ENCODE results near the gene FRK.

Gene FRK

DNA sequence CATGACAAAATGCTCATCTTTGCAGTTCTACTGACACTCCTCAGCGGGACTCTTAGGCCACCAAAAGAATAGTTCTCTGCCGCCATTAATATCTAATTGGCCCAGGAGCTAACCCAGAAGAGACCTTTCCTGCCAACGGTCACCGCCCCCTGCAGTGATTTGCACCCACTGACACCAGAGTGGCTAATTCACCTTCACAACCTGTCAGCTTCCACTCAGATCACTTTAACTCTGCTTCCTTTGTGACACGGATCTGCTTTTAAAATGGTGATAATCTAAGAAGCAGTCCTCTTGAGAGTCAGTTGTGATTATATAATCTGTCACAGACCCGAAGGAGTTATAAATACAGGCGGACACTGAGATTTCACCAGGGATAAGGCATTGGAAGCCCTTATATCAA is 172.8 kb downstream of the FRK start:
- DNase-seq (ENCODE audit: low spot score) = no peak

DNA sequence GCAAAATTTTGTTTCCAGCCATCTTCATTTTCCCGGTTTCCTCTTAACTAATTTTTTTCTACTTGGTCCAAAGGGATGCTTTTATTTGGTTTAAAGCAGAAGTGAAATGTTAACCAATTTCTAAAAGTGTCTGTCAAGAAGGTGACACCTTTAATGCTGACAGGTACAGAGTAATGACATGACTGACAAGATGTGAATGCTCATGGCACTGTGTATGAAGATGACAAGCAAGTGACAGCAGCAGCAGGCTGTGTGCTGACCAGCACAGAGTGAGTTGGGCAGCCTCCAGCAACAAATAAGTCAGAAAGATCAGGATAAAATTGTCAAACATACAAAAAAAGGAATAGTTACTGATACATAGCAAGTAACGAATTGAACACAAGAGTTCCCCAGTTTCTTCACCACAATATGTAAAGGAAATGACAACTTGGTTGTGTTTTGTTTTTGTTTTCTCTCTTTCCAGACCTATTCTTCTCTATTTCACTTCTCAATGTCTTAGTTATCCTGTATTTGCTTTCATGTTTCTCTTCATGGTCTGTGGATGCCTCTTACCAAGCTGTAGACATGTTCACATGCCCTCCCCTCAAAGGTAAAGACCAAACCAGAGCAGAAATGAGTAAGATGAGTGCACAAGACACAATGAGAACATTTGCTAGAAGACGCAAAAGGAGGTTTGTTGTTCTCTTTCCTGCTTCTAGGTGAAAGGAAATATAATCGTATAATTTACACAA is 174.9 kb downstream of the FRK start:
- no peak for DNase-seq (ENCODE audit: low spot score)

DNA sequence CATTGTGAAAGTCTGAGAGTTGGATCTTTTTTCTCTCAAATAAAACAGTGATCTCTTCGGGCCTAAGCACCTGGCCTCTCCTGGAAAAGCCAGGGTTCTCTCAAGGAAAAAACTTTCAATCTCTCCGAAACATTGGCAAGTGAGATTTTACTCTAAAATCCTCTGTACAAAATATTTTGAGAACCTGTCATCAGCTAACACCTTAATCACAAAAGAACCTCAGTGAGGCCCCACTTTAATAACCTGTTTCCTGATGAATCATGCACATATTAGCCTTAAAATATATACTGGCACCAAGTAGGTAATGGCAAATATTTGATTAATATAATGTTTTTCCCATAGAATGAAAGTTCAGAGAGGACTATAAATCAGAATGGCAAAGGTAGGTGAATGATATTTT is 177.9 kb downstream of the FRK start:
- DNase-seq (ENCODE audit: low spot score) = no peak

DNA sequence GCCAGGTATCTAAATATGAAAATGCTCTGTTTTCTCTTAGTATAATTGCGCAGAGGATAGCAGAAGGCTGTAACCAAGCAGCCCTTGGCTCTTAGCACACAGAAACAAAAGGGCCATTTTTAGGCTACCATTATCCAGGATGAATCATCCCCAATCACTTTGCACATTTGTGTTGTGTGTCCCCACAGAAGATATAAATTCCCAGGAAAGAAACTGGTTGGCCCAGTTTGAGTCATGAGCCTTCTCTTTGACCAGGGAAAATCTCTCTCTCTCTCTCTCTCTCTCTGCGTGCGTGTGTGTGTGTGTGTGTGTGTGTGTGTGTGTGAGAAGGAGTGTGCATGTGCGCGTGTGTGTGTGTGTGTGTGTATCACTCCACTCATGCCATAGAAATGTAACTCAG is 178.5 kb downstream of the FRK start:
- DNase-seq (ENCODE audit: low spot score) = no peak

Data from germinal center (tissue), 1 donor.